K562 (cell line): Measurements from ENCODE around the gene ANKRD33. TPM values are rescaled to one million over a fixed set of nuclear protein-coding genes. Genes with fewer than 3 reads are reported as not detected.

Experiments
- BCOR ChIP-seq: fragments of 450-650 bp; IDR thresholded peaks from 2 replicates; pipeline ENCODE4 v1.6.1; 2016
- CEBPB ChIP-seq: fragments of 450-650 bp; IDR thresholded peaks from 2 replicates; pipeline ENCODE4 v1.6.1; 2016; ENCODE audit warnings: missing genetic modification characterization, missing compliant biosample characterization
- CREM ChIP-seq: IDR thresholded peaks from 2 replicates; pipeline ENCODE4 v1.6.1; 2014; ENCODE audit warnings: antibody characterized with exemption, low read depth
- ETV6 ChIP-seq, 3 experiments: fragments of 150-350 bp in 1 of 3; sonication (generic) in 1 of 3; formaldehyde crosslinking in 1 of 3; IDR thresholded peaks; 2 replicates each; pipeline versions ENCODE4 v1.6.1 to v1.8.0; 2014 to 2022; ENCODE audit warnings: borderline replicate concordance in 2 of 3, low read depth in 2 of 3, antibody characterized with exemption in 1 of 3, low read length in 1 of 3, mild to moderate bottlenecking in 1 of 3, missing genetic modification reagents in 1 of 3
- EWSR1 ChIP-seq: fragments of 450-650 bp; IDR thresholded peaks from 2 replicates; pipeline ENCODE4 v1.6.1; 2018; ENCODE audit warnings: borderline replicate concordance, mild to moderate bottlenecking, low read depth, moderate library complexity; ENCODE audit not compliant: partially characterized antibody
- PTRF ChIP-seq: fragments of 450-650 bp; IDR thresholded peaks from 2 replicates; pipeline ENCODE4 v1.6.1; 2016; ENCODE audit warnings: mild to moderate bottlenecking, missing genetic modification characterization, missing compliant biosample characterization
- PTTG1 ChIP-seq: fragments of 450-650 bp; IDR thresholded peaks from 2 replicates; pipeline ENCODE4 v1.6.1; 2016; ENCODE audit warnings: low read depth, mild to moderate bottlenecking, missing genetic modification characterization, missing compliant biosample characterization
- TBL1XR1 ChIP-seq, 2 experiments: IDR thresholded peaks; 2 replicates each; pipeline ENCODE4 v1.6.1; 2012; ENCODE audit warnings: improper control_type of control experiment in 2 of 2, low read length in 2 of 2, mild to moderate bottlenecking in 1 of 2
- TSC22D4 ChIP-seq: fragments of 450-650 bp; IDR thresholded peaks from 2 replicates; pipeline ENCODE4 v1.6.1; 2016; ENCODE audit warnings: missing genetic modification characterization, missing biosample characterization, control low read depth
- ZNF324 ChIP-seq: fragments of 250-450 bp; sonication (Bioruptor Pico); IDR thresholded peaks from 2 replicates; pipeline ENCODE4 v1.4.0; 2020; ENCODE audit warnings: mild to moderate bottlenecking
- ZNF583 ChIP-seq: fragments of 250-450 bp; sonication (Bioruptor Pico); IDR thresholded peaks from 2 replicates; pipeline ENCODE4 v1.4.0; 2020
- polyA plus RNA-seq, 8 experiments: library from polyadenylated mRNA; depleted of rRNA in 4 of 8; stranded (reverse) in 5 of 8; unstranded in 3 of 8; fragments of >200 nt; fragmentation: Nextera tagmentation in 2 of 8; fragmentation: Illumina TruSeq in 1 of 8; extraction: Ambion mirVana in 2 of 8; extraction: Trizol in 1 of 8; gene quantifications; 2 replicates each; pipeline versions ENCODE4 v1.2.1 to v1.2.3, GENCODE V29; 2011 to 2014; ENCODE audit warnings: inconsistent platforms in 1 of 8, missing spikeins in 1 of 8
- total RNA-seq, 7 experiments: library from RNA; depleted of rRNA in 6 of 7; stranded (reverse); fragments of >200 nt in 6 of 7; fragmentation: Illumina TruSeq in 2 of 7; extraction: Trizol in 2 of 7; gene quantifications; 2 replicates each; pipeline versions ENCODE4 v1.2.1 to v1.2.3, GENCODE V29; 2011 to 2021; ENCODE audit warnings: low replicate concordance in 1 of 7
- TF ChIP-seq, protein P1 (sequence below), 2 experiments: fragments of 450-650 bp in 1 of 2; sonication (generic) in 1 of 2; formaldehyde crosslinking in 1 of 2; IDR thresholded peaks in 1 of 2; conservative IDR thresholded peaks in 1 of 2; 2 replicates each; pipeline versions ENCODE4 v1.6.1 to v1.8.1; 2016 to 2023; ENCODE audit warnings: mild to moderate bottlenecking in 2 of 2, moderate library complexity in 2 of 2, inconsistent platforms in 1 of 2, missing genetic modification reagents in 1 of 2
- TF ChIP-seq, protein P2 (sequence below): fragments of 250-450 bp; sonication (Bioruptor Pico); IDR thresholded peaks from 2 replicates; pipeline ENCODE4 v1.8.0; 2021; ENCODE audit warnings: moderate library complexity, mild to moderate bottlenecking, inconsistent platforms
- TF ChIP-seq, protein P3 (sequence below): fragments of 450-650 bp; IDR thresholded peaks from 2 replicates; pipeline ENCODE4 v1.6.1; 2016; ENCODE audit warnings: antibody characterized with exemption
- TF ChIP-seq, protein P4 (sequence below): fragments of 250-450 bp; sonication (Bioruptor Pico); IDR thresholded peaks from 2 replicates; pipeline ENCODE4 v1.8.0; 2022; ENCODE audit warnings: inconsistent platforms
- TF ChIP-seq, protein P5 (sequence below): fragments of 450-650 bp; IDR thresholded peaks from 2 replicates; pipeline ENCODE4 v1.6.1; 2018; ENCODE audit not compliant: partially characterized antibody
- TF ChIP-seq, protein P6 (sequence below): fragments of 200-400 bp; formaldehyde crosslinking; IDR thresholded peaks from 2 replicates; pipeline ENCODE4 v1.6.1; 2017; ENCODE audit warnings: mild to moderate bottlenecking, low read depth, low read length, moderate library complexity

ANKRD33 gene
- total and polyA plus RNA-seq, 9 of the 15 experiments (the other 6 are each of a cell fraction or from before 2014, with no cell fraction given), result 0.04 to 0.11 (median 0.07) TPM; not detected in 4

DNA sequence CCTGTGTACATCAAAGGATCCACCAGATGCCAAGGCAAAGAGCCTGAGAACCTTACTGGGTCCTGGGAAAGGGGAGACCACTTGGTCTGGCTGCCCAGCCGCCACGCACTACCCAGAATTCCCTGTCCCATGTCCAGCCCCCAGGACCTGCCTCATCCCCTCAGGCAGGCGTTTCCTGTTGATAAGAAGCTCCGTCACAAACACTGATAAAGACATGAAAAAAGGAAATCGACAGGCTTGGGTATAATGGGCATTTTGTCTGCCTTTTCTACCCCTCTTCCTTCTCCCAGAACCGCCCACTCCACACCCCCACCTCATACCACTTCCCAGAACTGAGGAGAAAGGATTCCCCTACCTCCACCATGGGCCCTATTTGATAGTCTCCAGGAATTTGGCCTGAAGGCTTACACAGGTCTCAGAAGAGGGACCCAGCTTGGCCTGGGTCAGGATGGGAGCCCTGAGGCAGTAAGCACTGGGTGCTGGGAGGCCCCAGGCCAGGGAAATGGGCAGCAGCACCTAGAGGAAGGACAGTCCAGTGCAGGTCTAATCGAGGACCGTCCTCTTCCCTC is 38.2 kb downstream of the ANKRD33 start (continued):
- TF ChIP-seq, protein P1, sequence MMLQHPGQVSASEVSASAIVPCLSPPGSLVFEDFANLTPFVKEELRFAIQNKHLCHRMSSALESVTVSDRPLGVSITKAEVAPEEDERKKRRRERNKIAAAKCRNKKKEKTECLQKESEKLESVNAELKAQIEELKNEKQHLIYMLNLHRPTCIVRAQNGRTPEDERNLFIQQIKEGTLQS (IDR thresholded peaks at IDR 0.05), result no peak
- TF ChIP-seq, protein P1 (CRISPR knock-in tag; conservative IDR thresholded peaks at IDR 0.05), result no peak
- TF ChIP-seq PTTG1 (tag) (no peak), BCOR (no peak), EWSR1 (no peak), CEBPB (tag) (no peak), TBL1XR1 (IDR thresholded peaks at IDR 0.05; ENCODE audit: low read length in 2 of 2) (peak in 1 of 2 experiments; percentile 48; a peak in 1 of 4 replicates), TSC22D4 (tag) (no peak), ETV6 (IDR thresholded peaks at IDR 0.05; ENCODE audit: borderline replicate concordance in 1 of 2, low read depth in 2 of 2, low read length in 1 of 2) (no peak), ETV6 (CRISPR knock-in tag; IDR thresholded peaks at IDR 0.05; ENCODE audit: borderline replicate concordance) (no peak), PTRF (no peak), CREM (peak; percentile 86), ZNF324 (CRISPR knock-in tag) (no peak), ZNF583 (peak; percentile 26; the same call in 1 of the 2 replicates)
- TF ChIP-seq, protein P2, sequence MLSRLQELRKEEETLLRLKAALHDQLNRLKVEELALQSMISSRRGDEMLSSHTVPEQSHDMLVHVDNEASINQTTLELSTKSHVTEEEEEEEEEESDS (CRISPR knock-in tag), result no peak
- TF ChIP-seq, protein P3, sequence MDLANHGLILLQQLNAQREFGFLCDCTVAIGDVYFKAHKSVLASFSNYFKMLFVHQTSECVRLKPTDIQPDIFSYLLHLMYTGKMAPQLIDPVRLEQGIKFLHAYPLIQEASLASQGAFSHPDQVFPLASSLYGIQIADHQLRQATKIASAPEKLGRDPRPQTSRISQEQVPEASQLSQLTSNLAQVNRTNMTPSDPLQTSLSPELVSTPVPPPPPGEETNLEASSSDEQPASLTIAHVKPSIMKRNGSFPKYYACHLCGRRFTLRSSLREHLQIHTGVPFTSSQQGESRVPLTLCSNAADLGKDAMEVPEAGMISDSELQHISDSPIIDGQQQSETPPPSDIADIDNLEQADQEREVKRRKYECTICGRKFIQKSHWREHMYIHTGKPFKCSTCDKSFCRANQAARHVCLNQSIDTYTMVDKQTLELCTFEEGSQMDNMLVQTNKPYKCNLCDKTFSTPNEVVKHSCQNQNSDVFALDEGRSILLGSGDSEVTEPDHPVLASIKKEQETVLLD, result 0 out of 2 replicates have a peak, but pooled peaks have one; percentile 22
- TF ChIP-seq, protein P4, sequence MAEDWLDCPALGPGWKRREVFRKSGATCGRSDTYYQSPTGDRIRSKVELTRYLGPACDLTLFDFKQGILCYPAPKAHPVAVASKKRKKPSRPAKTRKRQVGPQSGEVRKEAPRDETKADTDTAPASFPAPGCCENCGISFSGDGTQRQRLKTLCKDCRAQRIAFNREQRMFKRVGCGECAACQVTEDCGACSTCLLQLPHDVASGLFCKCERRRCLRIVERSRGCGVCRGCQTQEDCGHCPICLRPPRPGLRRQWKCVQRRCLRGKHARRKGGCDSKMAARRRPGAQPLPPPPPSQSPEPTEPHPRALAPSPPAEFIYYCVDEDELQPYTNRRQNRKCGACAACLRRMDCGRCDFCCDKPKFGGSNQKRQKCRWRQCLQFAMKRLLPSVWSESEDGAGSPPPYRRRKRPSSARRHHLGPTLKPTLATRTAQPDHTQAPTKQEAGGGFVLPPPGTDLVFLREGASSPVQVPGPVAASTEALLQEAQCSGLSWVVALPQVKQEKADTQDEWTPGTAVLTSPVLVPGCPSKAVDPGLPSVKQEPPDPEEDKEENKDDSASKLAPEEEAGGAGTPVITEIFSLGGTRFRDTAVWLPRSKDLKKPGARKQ, result no peak
- TF ChIP-seq, protein P5, sequence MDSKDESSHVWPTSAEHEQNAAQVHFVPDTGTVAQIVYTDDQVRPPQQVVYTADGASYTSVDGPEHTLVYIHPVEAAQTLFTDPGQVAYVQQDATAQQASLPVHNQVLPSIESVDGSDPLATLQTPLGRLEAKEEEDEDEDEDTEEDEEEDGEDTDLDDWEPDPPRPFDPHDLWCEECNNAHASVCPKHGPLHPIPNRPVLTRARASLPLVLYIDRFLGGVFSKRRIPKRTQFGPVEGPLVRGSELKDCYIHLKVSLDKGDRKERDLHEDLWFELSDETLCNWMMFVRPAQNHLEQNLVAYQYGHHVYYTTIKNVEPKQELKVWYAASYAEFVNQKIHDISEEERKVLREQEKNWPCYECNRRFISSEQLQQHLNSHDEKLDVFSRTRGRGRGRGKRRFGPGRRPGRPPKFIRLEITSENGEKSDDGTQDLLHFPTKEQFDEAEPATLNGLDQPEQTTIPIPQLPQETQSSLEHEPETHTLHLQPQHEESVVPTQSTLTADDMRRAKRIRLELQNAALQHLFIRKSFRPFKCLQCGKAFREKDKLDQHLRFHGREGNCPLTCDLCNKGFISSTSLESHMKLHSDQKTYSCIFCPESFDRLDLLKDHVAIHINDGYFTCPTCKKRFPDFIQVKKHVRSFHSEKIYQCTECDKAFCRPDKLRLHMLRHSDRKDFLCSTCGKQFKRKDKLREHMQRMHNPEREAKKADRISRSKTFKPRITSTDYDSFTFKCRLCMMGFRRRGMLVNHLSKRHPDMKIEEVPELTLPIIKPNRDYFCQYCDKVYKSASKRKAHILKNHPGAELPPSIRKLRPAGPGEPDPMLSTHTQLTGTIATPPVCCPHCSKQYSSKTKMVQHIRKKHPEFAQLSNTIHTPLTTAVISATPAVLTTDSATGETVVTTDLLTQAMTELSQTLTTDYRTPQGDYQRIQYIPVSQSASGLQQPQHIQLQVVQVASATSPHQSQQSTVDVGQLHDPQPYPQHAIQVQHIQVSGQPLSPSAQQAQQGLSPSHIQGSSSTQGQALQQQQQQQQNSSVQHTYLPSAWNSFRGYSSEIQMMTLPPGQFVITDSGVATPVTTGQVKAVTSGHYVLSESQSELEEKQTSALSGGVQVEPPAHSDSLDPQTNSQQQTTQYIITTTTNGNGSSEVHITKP, result no peak
- TF ChIP-seq, protein P6, sequence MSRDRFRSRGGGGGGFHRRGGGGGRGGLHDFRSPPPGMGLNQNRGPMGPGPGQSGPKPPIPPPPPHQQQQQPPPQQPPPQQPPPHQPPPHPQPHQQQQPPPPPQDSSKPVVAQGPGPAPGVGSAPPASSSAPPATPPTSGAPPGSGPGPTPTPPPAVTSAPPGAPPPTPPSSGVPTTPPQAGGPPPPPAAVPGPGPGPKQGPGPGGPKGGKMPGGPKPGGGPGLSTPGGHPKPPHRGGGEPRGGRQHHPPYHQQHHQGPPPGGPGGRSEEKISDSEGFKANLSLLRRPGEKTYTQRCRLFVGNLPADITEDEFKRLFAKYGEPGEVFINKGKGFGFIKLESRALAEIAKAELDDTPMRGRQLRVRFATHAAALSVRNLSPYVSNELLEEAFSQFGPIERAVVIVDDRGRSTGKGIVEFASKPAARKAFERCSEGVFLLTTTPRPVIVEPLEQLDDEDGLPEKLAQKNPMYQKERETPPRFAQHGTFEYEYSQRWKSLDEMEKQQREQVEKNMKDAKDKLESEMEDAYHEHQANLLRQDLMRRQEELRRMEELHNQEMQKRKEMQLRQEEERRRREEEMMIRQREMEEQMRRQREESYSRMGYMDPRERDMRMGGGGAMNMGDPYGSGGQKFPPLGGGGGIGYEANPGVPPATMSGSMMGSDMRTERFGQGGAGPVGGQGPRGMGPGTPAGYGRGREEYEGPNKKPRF, result no peak
